Measurements from ENCODE around the gene PHLDB1. TPM values are rescaled to one million over a fixed set of nuclear protein-coding genes. Genes with fewer than 3 reads are reported as not detected.

Gene PHLDB1
- total and polyA plus RNA-seq, 11 donors = 86.0 to 129 (median 113) TPM

DNA sequence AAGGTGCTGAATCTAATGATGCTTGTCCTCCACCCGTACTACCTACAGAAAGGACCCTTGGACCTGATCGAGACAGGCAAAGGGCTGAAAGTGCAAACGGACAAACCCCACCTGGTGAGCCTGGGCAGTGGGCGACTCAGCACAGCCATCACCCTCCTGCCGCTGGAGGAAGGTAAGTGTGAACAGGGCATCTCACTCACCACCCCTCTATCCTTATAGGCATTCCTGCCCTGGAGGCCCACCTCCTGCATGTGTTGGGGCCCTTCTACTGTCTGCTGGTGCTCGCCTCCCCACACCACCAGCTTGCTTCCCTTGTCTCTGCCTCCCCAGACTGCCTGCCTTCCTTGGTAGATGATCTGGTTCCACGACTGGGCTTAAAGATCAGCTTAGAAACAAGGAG is 7.1 kb downstream of the PHLDB1 start:
- H3K36me3 ChIP-seq = peaks cover 0 to 60% (median 48%) of the 10 kb centered on the region in 9 donors
- no peaks in the 10 kb centered on the region for H3K9me3 ChIP-seq
- DNase-seq = peak in 2 of 5 donors; percentile 14 to 23
- WGBS, 4 donors = 72 to 84% (median 81%) methylated on average over 7 of the region's 7 CpGs
- peaks cover 0 to 93% (median 65%) of the 10 kb centered on the region in 12 donors for H3K4me1 ChIP-seq
- intact Hi-C loops (cut with DNase I) = no loop called here
- no peak for TF ChIP-seq POLR2A (IDR thresholded peaks at IDR 0.05)
- TF ChIP-seq, protein P1, sequence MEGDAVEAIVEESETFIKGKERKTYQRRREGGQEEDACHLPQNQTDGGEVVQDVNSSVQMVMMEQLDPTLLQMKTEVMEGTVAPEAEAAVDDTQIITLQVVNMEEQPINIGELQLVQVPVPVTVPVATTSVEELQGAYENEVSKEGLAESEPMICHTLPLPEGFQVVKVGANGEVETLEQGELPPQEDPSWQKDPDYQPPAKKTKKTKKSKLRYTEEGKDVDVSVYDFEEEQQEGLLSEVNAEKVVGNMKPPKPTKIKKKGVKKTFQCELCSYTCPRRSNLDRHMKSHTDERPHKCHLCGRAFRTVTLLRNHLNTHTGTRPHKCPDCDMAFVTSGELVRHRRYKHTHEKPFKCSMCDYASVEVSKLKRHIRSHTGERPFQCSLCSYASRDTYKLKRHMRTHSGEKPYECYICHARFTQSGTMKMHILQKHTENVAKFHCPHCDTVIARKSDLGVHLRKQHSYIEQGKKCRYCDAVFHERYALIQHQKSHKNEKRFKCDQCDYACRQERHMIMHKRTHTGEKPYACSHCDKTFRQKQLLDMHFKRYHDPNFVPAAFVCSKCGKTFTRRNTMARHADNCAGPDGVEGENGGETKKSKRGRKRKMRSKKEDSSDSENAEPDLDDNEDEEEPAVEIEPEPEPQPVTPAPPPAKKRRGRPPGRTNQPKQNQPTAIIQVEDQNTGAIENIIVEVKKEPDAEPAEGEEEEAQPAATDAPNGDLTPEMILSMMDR (IDR thresholded peaks at IDR 0.05) = no peak
- H3K27ac ChIP-seq = peak overlapping the region in 4 of 12 donors; percentile 11 to 100 (median 58)
- no peak for ATAC-seq
- H3K27me3 ChIP-seq = peaks cover 0 to 17% (median 0%) of the 10 kb centered on the region in 9 donors
- H3K4me3 ChIP-seq = no peak overlapping the region

- peaks cover 3 to 94% (median 70%) of the 10 kb centered on the region in 12 donors for H3K4me1 ChIP-seq
- no peak for ATAC-seq
- H3K9me3 ChIP-seq = no peaks in the 10 kb centered on the region
- H3K4me3 ChIP-seq = no peak overlapping the region
- intact Hi-C loops (cut with DNase I) = loop anchor here in 1 of 10 donors (5.0 kb wide), 1 partner anchor 42 kb away; no protein-coding TSS in a partner anchor
- TF ChIP-seq, protein P1 (IDR thresholded peaks at IDR 0.05) = no peak
- TF ChIP-seq POLR2A (IDR thresholded peaks at IDR 0.05) = no peak
- H3K36me3 ChIP-seq = peaks cover 0 to 69% (median 48%) of the 10 kb centered on the region in 9 donors
- peak overlapping the region in 5 of 12 donors; percentile 5 to 99 (median 93) for H3K27ac ChIP-seq
- peak in 1 of 5 donors; percentile 7 for DNase-seq
- peaks cover 0 to 12% (median 0%) of the 10 kb centered on the region in 9 donors for H3K27me3 ChIP-seq
- 81 to 85% (median 83%) methylated on average over 6 of the region's 6 CpGs for WGBS, 4 donors
These were observed 8.0 kb downstream of the PHLDB1 start for GRCh38 chr11:118615282-118615975.

- H3K27me3 ChIP-seq = peaks cover 0 to 6% (median 0%) of the 10 kb centered on the region in 9 donors
- no peaks in the 10 kb centered on the region for H3K9me3 ChIP-seq
- peak in 2 of 5 donors; percentile 23 to 33 for DNase-seq
- no peak overlapping the region for H3K4me3 ChIP-seq
- ATAC-seq = no peak
- no peak for TF ChIP-seq POLR2A (IDR thresholded peaks at IDR 0.05)
- TF ChIP-seq, protein P1 (IDR thresholded peaks at IDR 0.05) = no peak
- WGBS, 4 donors = 67 to 88% (median 77%) methylated on average over 3 to 5 of the region's 5 CpGs
- intact Hi-C loops (cut with DNase I) = loop anchor here in 1 of 10 donors (5.0 kb wide), 1 partner anchor 41 kb away; no protein-coding TSS in a partner anchor
- H3K36me3 ChIP-seq = peaks cover 0 to 73% (median 48%) of the 10 kb centered on the region in 9 donors
- peak overlapping the region in 7 of 12 donors; percentile 12 to 99 (median 82) for H3K27ac ChIP-seq
- peaks cover 8 to 94% (median 72%) of the 10 kb centered on the region in 12 donors for H3K4me1 ChIP-seq
These were observed 8.6 kb downstream of the PHLDB1 start for GRCh38 chr11:118615976-118616371.

All from heart left ventricle (tissue), 16 donors.